ENCODE measurements around the gene FNDC3B.

DNA sequence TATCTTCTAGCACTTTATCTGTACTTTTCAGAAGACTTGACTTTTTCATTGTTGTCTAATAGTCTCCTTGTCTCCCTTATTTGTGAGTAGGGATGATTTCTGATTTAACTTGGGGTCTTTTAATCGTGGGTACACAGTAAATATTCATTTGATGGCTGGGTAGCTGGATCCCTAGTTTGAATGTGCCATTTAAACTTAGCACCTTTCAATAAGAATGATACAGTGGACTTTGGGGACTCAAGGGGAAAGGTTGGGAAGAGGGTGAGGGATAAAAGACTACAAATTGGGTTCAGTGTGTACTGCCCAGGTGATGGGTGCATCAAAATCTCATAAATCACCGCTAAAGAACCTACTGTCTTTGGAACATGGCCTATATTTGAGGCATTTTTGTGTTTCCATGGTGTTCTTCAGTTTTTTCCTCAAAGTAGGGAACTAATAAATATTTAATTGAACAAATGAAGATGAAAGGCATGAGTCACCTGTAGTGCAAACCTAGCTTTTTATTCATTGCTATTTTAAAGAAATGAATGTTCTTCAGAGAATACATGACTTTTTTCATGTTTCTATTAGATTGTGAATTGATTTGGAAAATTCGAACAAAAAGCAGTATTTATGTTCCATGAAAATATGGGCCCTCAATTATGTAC, 12.1 kb downstream of the FNDC3B start:
- TF ChIP-seq POLR2A (IDR thresholded peaks at IDR 0.05) (no peak), EP300 (IDR thresholded peaks at IDR 0.05) (no peak)
- TF ChIP-seq, protein P1, sequence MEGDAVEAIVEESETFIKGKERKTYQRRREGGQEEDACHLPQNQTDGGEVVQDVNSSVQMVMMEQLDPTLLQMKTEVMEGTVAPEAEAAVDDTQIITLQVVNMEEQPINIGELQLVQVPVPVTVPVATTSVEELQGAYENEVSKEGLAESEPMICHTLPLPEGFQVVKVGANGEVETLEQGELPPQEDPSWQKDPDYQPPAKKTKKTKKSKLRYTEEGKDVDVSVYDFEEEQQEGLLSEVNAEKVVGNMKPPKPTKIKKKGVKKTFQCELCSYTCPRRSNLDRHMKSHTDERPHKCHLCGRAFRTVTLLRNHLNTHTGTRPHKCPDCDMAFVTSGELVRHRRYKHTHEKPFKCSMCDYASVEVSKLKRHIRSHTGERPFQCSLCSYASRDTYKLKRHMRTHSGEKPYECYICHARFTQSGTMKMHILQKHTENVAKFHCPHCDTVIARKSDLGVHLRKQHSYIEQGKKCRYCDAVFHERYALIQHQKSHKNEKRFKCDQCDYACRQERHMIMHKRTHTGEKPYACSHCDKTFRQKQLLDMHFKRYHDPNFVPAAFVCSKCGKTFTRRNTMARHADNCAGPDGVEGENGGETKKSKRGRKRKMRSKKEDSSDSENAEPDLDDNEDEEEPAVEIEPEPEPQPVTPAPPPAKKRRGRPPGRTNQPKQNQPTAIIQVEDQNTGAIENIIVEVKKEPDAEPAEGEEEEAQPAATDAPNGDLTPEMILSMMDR (IDR thresholded peaks at IDR 0.05) = no peak
